ENCODE results near the gene SND1. TPM values are rescaled to one million over a fixed set of nuclear protein-coding genes. Genes with fewer than 3 reads are reported as not detected.

Gene SND1
- total and polyA plus RNA-seq, 10 of the 15 experiments (the other 5 are each of a cell fraction or from before 2014, with no cell fraction given) = 52.4 to 270 (median 146) TPM

GRCh38 chr7:127812540-127812939 lies 160.5 kb downstream of the SND1 start:
- FAIRE-seq = no peak
- ATAC-seq = no peak
- Histone ChIP-seq H3K27ac (ENCODE audit: control insufficient read depth, insufficient read depth) (no peak overlapping the region), H2AFZ (ENCODE audit: control insufficient read depth, low read depth, low read length) (no peak overlapping the region), H3K36me3 (ENCODE audit: control insufficient read depth in 2 of 2, insufficient read depth in 2 of 2, low read length in 1 of 2) (peaks cover 7% of the 10 kb centered on the region in 2 experiments; a peak in 3 of 4 replicates), H4K20me1 (ENCODE audit: control insufficient read depth, insufficient read depth) (peaks cover 5% of the 10 kb centered on the region), H3K9ac (ENCODE audit: control insufficient read depth, insufficient read depth, low read length) (no peak overlapping the region), H3K27me3 (replicated peaks in 1 of 2; ENCODE audit: control insufficient read depth in 2 of 2, insufficient read depth in 2 of 2, low read length in 1 of 2) (no peaks in the 10 kb centered on the region), H3K4me1 (ENCODE audit: control insufficient read depth, insufficient read depth, low read length) (no peaks in the 10 kb centered on the region), H3K79me2 (ENCODE audit: control insufficient read depth, insufficient read depth, low read length) (peaks cover 30% of the 10 kb centered on the region), H3K4me3 (no peak overlapping the region), H3K4me2 (ENCODE audit: control insufficient read depth, insufficient read depth) (no peak overlapping the region), H3K9me3 (replicated peaks; ENCODE audit: control insufficient read depth, insufficient read depth, low read length) (no peaks in the 10 kb centered on the region)
- ChIA-PET SMC1A (ENCODE audit: uncharacterized antibody, unreplicated experiment) (interaction anchor here (1.6 to 2.9 kb wide), 3 partner anchors 9 to 30 kb away, joined by 4 to 12 read pairs (median 11); no protein-coding TSS in a partner anchor), POLR2A (no interaction called here), CTCF (interaction anchor here (2.2 kb wide), 1 partner anchor 20 kb away, joined by 10 read pairs; no protein-coding TSS in a partner anchor), RAD21 (ENCODE audit: unreplicated experiment) (no interaction called here)
- BruUV-seq (replicated peaks) = no TSS peak
- in situ Hi-C loops (cut with MboI) = no loop called here
- WGBS (ENCODE audit: insufficient coverage, insufficient replicate concordance, low lambda C conversion rate, missing lambda C conversion rate) = 96% methylated on average over 3 of the region's 3 CpGs
- intact Hi-C loops (cut with micrococcal nuclease; ENCODE audit: unreplicated experiment) = no loop called here
- DNase-seq (ENCODE audit: low read depth, low spot score) = no peak
- TF ChIP-seq EED (IDR thresholded peaks at IDR 0.05; ENCODE audit: low read depth) (no peak), USF1 (IDR thresholded peaks at IDR 0.05; ENCODE audit: borderline replicate concordance, extremely low read length, insufficient read depth, low read depth, low read length) (no peak), MYB (IDR thresholded peaks at IDR 0.05; ENCODE audit: borderline replicate concordance, low read depth, low read length) (no peak), SUZ12 (IDR thresholded peaks at IDR 0.05; ENCODE audit: unreplicated experiment) (no peak), PAX8 (IDR thresholded peaks at IDR 0.05) (no peak), NR2F1 (conservative IDR thresholded peaks at IDR 0.05) (no peak), SMC3 (IDR thresholded peaks at IDR 0.05; ENCODE audit: borderline replicate concordance, low read length) (no peak)
- TF ChIP-seq, protein P1, sequence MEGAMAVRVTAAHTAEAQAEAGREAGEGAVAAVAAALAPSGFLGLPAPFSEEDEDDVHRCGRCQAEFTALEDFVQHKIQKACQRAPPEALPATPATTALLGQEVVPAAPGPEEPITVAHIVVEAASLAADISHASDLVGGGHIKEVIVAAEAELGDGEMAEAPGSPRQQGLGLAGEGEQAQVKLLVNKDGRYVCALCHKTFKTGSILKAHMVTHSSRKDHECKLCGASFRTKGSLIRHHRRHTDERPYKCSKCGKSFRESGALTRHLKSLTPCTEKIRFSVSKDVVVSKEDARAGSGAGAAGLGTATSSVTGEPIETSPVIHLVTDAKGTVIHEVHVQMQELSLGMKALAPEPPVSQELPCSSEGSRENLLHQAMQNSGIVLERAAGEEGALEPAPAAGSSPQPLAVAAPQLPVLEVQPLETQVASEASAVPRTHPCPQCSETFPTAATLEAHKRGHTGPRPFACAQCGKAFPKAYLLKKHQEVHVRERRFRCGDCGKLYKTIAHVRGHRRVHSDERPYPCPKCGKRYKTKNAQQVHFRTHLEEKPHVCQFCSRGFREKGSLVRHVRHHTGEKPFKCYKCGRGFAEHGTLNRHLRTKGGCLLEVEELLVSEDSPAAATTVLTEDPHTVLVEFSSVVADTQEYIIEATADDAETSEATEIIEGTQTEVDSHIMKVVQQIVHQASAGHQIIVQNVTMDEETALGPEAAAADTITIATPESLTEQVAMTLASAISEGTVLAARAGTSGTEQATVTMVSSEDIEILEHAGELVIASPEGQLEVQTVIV (IDR thresholded peaks at IDR 0.05; ENCODE audit: borderline replicate concordance, partially characterized antibody) = no peak
- TF ChIP-seq, protein P2, sequence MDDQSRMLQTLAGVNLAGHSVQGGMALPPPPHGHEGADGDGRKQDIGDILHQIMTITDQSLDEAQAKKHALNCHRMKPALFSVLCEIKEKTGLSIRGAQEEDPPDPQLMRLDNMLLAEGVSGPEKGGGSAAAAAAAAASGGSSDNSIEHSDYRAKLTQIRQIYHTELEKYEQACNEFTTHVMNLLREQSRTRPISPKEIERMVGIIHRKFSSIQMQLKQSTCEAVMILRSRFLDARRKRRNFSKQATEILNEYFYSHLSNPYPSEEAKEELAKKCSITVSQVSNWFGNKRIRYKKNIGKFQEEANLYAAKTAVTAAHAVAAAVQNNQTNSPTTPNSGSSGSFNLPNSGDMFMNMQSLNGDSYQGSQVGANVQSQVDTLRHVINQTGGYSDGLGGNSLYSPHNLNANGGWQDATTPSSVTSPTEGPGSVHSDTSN (IDR thresholded peaks at IDR 0.05; ENCODE audit: insufficient replicate concordance, low read depth, low read length) = no peak
- TF ChIP-seq, protein P3, sequence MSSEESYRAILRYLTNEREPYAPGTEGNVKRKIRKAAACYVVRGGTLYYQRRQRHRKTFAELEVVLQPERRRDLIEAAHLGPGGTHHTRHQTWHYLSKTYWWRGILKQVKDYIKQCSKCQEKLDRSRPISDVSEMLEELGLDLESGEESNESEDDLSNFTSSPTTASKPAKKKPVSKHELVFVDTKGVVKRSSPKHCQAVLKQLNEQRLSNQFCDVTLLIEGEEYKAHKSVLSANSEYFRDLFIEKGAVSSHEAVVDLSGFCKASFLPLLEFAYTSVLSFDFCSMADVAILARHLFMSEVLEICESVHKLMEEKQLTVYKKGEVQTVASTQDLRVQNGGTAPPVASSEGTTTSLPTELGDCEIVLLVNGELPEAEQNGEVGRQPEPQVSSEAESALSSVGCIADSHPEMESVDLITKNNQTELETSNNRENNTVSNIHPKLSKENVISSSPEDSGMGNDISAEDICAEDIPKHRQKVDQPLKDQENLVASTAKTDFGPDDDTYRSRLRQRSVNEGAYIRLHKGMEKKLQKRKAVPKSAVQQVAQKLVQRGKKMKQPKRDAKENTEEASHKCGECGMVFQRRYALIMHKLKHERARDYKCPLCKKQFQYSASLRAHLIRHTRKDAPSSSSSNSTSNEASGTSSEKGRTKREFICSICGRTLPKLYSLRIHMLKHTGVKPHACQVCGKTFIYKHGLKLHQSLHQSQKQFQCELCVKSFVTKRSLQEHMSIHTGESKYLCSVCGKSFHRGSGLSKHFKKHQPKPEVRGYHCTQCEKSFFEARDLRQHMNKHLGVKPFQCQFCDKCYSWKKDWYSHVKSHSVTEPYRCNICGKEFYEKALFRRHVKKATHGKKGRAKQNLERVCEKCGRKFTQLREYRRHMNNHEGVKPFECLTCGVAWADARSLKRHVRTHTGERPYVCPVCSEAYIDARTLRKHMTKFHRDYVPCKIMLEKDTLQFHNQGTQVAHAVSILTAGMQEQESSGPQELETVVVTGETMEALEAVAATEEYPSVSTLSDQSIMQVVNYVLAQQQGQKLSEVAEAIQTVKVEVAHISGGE (CRISPR knock-in tag; IDR thresholded peaks at IDR 0.05) = no peak
- TF ChIP-seq, protein P4, sequence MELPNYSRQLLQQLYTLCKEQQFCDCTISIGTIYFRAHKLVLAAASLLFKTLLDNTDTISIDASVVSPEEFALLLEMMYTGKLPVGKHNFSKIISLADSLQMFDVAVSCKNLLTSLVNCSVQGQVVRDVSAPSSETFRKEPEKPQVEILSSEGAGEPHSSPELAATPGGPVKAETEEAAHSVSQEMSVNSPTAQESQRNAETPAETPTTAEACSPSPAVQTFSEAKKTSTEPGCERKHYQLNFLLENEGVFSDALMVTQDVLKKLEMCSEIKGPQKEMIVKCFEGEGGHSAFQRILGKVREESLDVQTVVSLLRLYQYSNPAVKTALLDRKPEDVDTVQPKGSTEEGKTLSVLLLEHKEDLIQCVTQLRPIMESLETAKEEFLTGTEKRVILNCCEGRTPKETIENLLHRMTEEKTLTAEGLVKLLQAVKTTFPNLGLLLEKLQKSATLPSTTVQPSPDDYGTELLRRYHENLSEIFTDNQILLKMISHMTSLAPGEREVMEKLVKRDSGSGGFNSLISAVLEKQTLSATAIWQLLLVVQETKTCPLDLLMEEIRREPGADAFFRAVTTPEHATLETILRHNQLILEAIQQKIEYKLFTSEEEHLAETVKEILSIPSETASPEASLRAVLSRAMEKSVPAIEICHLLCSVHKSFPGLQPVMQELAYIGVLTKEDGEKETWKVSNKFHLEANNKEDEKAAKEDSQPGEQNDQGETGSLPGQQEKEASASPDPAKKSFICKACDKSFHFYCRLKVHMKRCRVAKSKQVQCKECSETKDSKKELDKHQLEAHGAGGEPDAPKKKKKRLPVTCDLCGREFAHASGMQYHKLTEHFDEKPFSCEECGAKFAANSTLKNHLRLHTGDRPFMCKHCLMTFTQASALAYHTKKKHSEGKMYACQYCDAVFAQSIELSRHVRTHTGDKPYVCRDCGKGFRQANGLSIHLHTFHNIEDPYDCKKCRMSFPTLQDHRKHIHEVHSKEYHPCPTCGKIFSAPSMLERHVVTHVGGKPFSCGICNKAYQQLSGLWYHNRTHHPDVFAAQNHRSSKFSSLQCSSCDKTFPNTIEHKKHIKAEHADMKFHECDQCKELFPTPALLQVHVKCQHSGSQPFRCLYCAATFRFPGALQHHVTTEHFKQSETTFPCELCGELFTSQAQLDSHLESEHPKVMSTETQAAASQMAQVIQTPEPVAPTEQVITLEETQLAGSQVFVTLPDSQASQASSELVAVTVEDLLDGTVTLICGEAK (IDR thresholded peaks at IDR 0.05; ENCODE audit: borderline replicate concordance) = no peak

Data from GM12878 (cell line).